Pancreas (tissue), 10 donors: Measurements from ENCODE around the gene CYSLTR1. TPM values are rescaled to one million over a fixed set of nuclear protein-coding genes. Genes with fewer than 3 reads are reported as not detected.

Source experiments
- ATAC-seq, 4 donors: fragments of 200-7000 bp; cut with Tn5 transposase; one replicate each; pipeline versions ENCODE4 v1.8.0 to v1.9.1; 2020; ENCODE audit warnings: mild to moderate bottlenecking in 4 of 4, moderate library complexity in 4 of 4
- DNase-seq, 6 donors: peaks; one replicate each; pipeline ENCODE4 v3.0.0-alpha.2; 2020
- FAIRE-seq: peaks from 2 replicates; lab custom pipeline; 2012; peaks lifted over from hg19 to GRCh38; lab: Jason Lieb, UNC
- H3K27ac ChIP-seq, 4 donors: fragments of 200-600 bp; sonication (generic); 1 replicate in 3 of 4; 2 replicates in 1 of 4; pipeline versions ENCODE4 v1.5.0 to v1.8.0; 2020
- H3K27me3 ChIP-seq, 4 donors: fragments of 200-600 bp; one replicate each; pipeline ENCODE4 v1.8.0; 2021
- H3K36me3 ChIP-seq, 3 donors: fragments of 200-600 bp; sonication (generic) in 1 of 3; one replicate each; pipeline versions ENCODE4 v1.5.0 to v1.8.0; 2020 to 2021
- H3K4me1 ChIP-seq, 3 donors: fragments of 200-600 bp; one replicate each; pipeline ENCODE4 v1.8.0; 2021
- H3K4me3 ChIP-seq, 4 donors: fragments of 200-600 bp; sonication (generic) in 2 of 4; one replicate each; pipeline versions ENCODE4 v1.5.0 to v1.8.0; 2020 to 2021
- H3K9me3 ChIP-seq, 4 donors: fragments of 200-600 bp; one replicate each; pipeline ENCODE4 v1.8.0; 2021
- CTCF ChIP-seq, 4 donors: fragments of 200-600 bp; sonication (generic) in 3 of 4; IDR thresholded peaks; one replicate each; pipeline versions ENCODE4 v1.5.0 to v1.8.0; 2021; ENCODE audit warnings: antibody characterized with exemption in 4 of 4
- WGBS, 2 donors: extraction: QIAGEN DNeasy Blood & Tissue Kit; methylation state at CpG; one replicate each; pipeline ENCODE4 v1.1.7; 2013; 5-methylcytosine and 5-hydroxymethylcytosine counted together
- intact Hi-C, 3 donors: fragments of 100-400 bp; cut with DNase I; formaldehyde crosslinking; loops; one replicate each; pipeline versions ENCODE4 v1.11.1 to v1.14.2; 2022
- polyA plus RNA-seq, 2 donors: library from polyadenylated mRNA; stranded (reverse); fragments of 200-250 nt; gene quantifications; one replicate each; pipeline ENCODE4 v1.2.3, GENCODE V29; 2013
- total RNA-seq, 6 donors: library from RNA; stranded (reverse); fragmentation: NEBNext Ultra II Directional in 4 of 6; extraction: Animal tissue kit (Norgen Biotek cat#: 25700) in 4 of 6; gene quantifications; one replicate each; pipeline versions ENCODE4 v1.2.1 to v1.2.4, GENCODE V29; 2021 to 2023
- donor health status: healthy with polysubstance abuse.
- donor health status: DM: no; HTN: no; CAD: no; lungs with moderate emphysema.
- donor health status: DM: no; HTN: no; CAD: no.
- donor health status: control.
- donor health status: control.
- donor health status: Bipolar disorder and iron deficiency.
- donor health status: DM: yes; HTN: yes; CAD: no.
- donor health status: DM: no; HTN: no; CAD: no.
- donor health status: DM: no; HTN: no; CAD: no.
- donor health status: DM: yes; HTN: yes; CAD: no.

Gene CYSLTR1
- total and polyA plus RNA-seq, 8 donors, result 0.19 to 1.5 (median 0.42) TPM

GRCh38 chrX:78357342-78358055, 30.1 kb upstream of the CYSLTR1 start:
- WGBS, 2 donors, result 64 to 78% methylated on average over 4 of the region's 4 CpGs
- Histone ChIP-seq H3K27me3 (no peaks in the 10 kb centered on the region), H3K4me3 (no peak overlapping the region), H3K36me3 (no peaks in the 10 kb centered on the region), H3K4me1 (no peaks in the 10 kb centered on the region), H3K9me3 (no peaks in the 10 kb centered on the region), H3K27ac (no peak overlapping the region)
- FAIRE-seq (no peak), DNase-seq (no peak), ATAC-seq (no peak)
- TF ChIP-seq CTCF (IDR thresholded peaks at IDR 0.05), result no peak
- intact Hi-C loops, result no loop called here

DNA sequence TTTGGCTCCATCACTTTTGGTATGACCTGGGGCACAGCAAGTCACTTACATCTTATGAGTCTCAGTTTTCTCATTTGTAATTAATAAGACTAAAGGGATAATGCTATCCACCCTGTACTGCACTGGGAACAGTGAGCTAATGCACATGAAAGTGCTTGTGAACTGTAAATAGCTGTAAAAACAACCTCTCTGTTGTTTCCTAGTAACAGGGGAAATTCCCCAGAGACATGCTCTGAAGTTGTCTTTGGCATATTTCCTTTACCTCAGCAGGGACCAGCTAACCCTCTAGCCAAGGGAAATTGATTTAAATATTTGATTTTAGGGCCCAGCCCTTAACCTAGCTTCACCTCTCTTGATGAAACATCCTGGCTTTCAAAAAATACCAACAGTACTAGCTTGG, 6.1 kb upstream of the CYSLTR1 start:
- Histone ChIP-seq H3K4me3 (no peak overlapping the region), H3K36me3 (no peaks in the 10 kb centered on the region), H3K4me1 (no peaks in the 10 kb centered on the region), H3K27me3 (peaks cover 0 to 5% (median 0%) of the 10 kb centered on the region in 4 donors), H3K27ac (no peak overlapping the region), H3K9me3 (no peaks in the 10 kb centered on the region)
- intact Hi-C loops, result no loop called here
- ATAC-seq (peak in 3 of 4 donors; percentile 33 to 80 (median 51)), FAIRE-seq (no peak), DNase-seq (no peak)
- TF ChIP-seq CTCF (IDR thresholded peaks at IDR 0.05), result no peak

- TF ChIP-seq CTCF (IDR thresholded peaks at IDR 0.05), result no peak
- peaks cover 0 to 5% (median 0%) of the 10 kb centered on the region in 4 donors for H3K27me3 ChIP-seq
- no peak overlapping the region for H3K27ac ChIP-seq
- no peaks in the 10 kb centered on the region for H3K36me3 ChIP-seq
- FAIRE-seq, result no peak
- 75 to 82% methylated on average over 1 of the region's 1 CpG for WGBS, 2 donors
- no peaks in the 10 kb centered on the region for H3K4me1 ChIP-seq
- H3K9me3 ChIP-seq, result no peaks in the 10 kb centered on the region
- no peak for DNase-seq
- no peak overlapping the region for H3K4me3 ChIP-seq
- intact Hi-C loops, result no loop called here
- no peak for ATAC-seq
Observed at GRCh38 chrX:78331708-78332107, 4.3 kb upstream of the CYSLTR1 start.

DNA sequence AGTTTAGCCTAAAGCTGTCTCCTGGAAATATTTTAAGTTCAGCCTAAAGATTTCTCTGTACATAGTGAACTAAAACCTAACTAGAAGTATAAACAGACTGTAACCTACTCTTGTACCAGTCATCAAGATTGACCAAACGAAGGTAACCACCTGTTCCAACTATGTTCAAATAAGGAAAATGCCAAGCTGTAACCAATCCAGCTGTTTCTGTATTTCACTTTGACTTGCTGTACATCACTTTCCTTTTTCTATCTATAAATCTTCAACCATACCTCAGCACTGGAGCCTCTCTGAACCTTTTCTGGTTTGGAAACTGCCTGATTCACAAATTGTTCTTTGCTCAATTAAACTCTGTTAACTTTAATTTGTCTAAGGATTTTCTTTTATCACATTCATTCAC, 3.1 kb upstream of the CYSLTR1 start:
- DNase-seq (no peak), ATAC-seq (no peak), FAIRE-seq (no peak)
- WGBS, 2 donors, result 8 to 26% methylated on average over 1 of the region's 1 CpG
- Histone ChIP-seq H3K4me3 (no peak overlapping the region), H3K9me3 (no peaks in the 10 kb centered on the region), H3K36me3 (no peaks in the 10 kb centered on the region), H3K4me1 (no peaks in the 10 kb centered on the region), H3K27ac (no peak overlapping the region), H3K27me3 (peaks cover 0 to 16% (median 0%) of the 10 kb centered on the region in 4 donors)
- TF ChIP-seq CTCF (IDR thresholded peaks at IDR 0.05), result no peak
- intact Hi-C loops, result no loop called here

DNA sequence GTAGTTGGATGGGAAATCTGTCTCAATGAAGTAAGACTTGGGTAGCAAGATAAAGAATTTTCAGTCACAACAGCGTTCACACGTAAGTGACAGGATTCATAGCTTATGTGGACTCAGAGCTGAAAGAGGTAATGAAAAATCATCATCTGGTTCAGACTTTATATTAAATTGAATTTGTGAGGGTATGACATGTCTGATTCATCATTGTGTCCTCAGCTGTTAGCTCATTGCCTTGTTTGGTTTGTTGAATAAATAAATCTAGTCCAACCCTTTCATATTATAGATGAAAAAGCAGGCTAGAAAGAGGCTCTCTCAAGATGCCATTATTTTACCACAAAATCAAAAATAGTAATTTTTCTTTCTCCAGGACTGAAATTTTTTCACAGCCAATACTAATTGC, 2.7 kb upstream of the CYSLTR1 start:
- no peak for ATAC-seq
- Histone ChIP-seq H3K27me3 (peaks cover 0 to 18% (median 0%) of the 10 kb centered on the region in 4 donors), H3K4me1 (no peaks in the 10 kb centered on the region), H3K9me3 (no peaks in the 10 kb centered on the region), H3K36me3 (no peaks in the 10 kb centered on the region), H3K4me3 (no peak overlapping the region), H3K27ac (no peak overlapping the region)
- DNase-seq, result no peak
- intact Hi-C loops, result no loop called here
- 69 to 76% methylated on average over 2 of the region's 2 CpGs for WGBS, 2 donors
- no peak for TF ChIP-seq CTCF (IDR thresholded peaks at IDR 0.05)
- no peak for FAIRE-seq
